ENCODE results near the gene CASQ1. TPM values are rescaled to one million over a fixed set of nuclear protein-coding genes. Genes with fewer than 3 reads are reported as not detected.

Gene CASQ1
- total RNA-seq, 1 experiment from 2014 or later, result not detected

DNA sequence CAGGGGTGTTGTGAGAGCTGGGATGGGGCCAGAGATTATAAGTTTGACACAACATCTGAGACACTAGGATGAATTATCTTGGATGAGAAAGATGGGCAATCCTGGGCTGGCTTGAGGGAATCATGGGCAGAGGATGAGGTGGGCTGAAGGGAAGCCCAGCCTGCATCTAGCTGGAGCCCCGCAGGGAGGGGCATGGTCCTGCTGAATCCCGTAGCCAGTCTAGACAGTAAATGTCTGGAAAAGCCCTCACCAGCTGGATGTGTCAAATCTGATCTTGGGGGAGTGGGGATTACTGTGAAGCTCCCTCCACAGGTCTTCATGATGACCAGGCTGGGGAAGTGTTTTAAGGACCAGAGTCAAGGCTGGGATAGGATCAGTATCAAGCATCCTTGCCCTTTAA lies 3.6 kb upstream of the CASQ1 start:
- intact Hi-C loops (cut with micrococcal nuclease), result no loop called here
- Mint-ChIP-seq H3K36me3 (ENCODE audit: insufficient read depth, unreplicated experiment) (no peaks in the 10 kb centered on the region), H3K4me1 (ENCODE audit: insufficient read depth, unreplicated experiment) (no peaks in the 10 kb centered on the region), H3K27ac (ENCODE audit: low read depth, unreplicated experiment) (no peak overlapping the region), H3K4me3 (ENCODE audit: unreplicated experiment) (no peak overlapping the region), H3K9me3 (ENCODE audit: unreplicated experiment) (no peaks in the 10 kb centered on the region), H3K27me3 (ENCODE audit: insufficient read depth, unreplicated experiment) (peaks cover 12% of the 10 kb centered on the region)
- BruUV-seq (replicated peaks), result no TSS peak
- ChIA-PET CTCF (interaction anchor here (0.5 to 7.8 kb wide), 10 partner anchors 15 to 151 kb away, joined by 3 to 123 read pairs (median 4); no protein-coding TSS in a partner anchor), POLR2A (interaction anchor here (0.7 to 1.1 kb wide), 3 partner anchors 25 to 62 kb away, joined by 3 to 5 read pairs (median 3); no protein-coding TSS in a partner anchor)
- TF ChIP-seq, protein P1, sequence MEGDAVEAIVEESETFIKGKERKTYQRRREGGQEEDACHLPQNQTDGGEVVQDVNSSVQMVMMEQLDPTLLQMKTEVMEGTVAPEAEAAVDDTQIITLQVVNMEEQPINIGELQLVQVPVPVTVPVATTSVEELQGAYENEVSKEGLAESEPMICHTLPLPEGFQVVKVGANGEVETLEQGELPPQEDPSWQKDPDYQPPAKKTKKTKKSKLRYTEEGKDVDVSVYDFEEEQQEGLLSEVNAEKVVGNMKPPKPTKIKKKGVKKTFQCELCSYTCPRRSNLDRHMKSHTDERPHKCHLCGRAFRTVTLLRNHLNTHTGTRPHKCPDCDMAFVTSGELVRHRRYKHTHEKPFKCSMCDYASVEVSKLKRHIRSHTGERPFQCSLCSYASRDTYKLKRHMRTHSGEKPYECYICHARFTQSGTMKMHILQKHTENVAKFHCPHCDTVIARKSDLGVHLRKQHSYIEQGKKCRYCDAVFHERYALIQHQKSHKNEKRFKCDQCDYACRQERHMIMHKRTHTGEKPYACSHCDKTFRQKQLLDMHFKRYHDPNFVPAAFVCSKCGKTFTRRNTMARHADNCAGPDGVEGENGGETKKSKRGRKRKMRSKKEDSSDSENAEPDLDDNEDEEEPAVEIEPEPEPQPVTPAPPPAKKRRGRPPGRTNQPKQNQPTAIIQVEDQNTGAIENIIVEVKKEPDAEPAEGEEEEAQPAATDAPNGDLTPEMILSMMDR (IDR thresholded peaks at IDR 0.05; ENCODE audit: unreplicated experiment), result no peak
- DNase-seq (ENCODE audit: unreplicated experiment), result no peak

DNA sequence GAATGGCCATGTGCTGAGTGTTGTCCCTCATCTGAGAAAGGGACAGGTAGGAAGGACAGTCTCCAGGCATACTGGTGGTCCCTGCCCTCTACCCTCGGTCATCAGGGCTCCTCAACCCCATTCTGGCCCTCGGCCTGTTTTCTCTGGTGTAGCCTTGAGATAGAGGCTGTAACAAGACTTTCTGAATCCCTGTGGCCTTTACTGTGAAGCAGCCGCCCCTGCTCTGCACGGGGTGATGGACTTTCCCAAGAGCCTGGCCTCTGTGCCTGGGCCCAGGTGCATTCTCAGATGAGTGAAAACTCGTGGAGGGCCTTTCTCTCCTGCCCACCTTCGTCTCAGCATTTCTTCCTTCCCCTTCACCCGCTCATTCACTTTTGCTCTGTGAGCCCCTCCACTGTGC lies 3.0 kb upstream of the CASQ1 start:
- intact Hi-C loops (cut with micrococcal nuclease), result no loop called here
- Mint-ChIP-seq H3K27ac (ENCODE audit: low read depth, unreplicated experiment) (no peak overlapping the region), H3K36me3 (ENCODE audit: insufficient read depth, unreplicated experiment) (no peaks in the 10 kb centered on the region), H3K9me3 (ENCODE audit: unreplicated experiment) (no peaks in the 10 kb centered on the region), H3K27me3 (ENCODE audit: insufficient read depth, unreplicated experiment) (peaks cover 12% of the 10 kb centered on the region), H3K4me3 (ENCODE audit: unreplicated experiment) (no peak overlapping the region), H3K4me1 (ENCODE audit: insufficient read depth, unreplicated experiment) (no peaks in the 10 kb centered on the region)
- CTCF ChIA-PET, result interaction anchor here (0.7 to 7.8 kb wide), 8 partner anchors 11 to 107 kb away, joined by 3 to 123 read pairs (median 5); no protein-coding TSS in a partner anchor
- no peak for DNase-seq (ENCODE audit: unreplicated experiment)
- POLR2A ChIA-PET, result interaction anchor here (1.1 kb wide), 2 partner anchors 25 to 63 kb away, joined by 3 to 5 read pairs; no protein-coding TSS in a partner anchor
- no TSS peak for BruUV-seq (replicated peaks)
- TF ChIP-seq, protein P1 (IDR thresholded peaks at IDR 0.05; ENCODE audit: unreplicated experiment), result no peak

DNA sequence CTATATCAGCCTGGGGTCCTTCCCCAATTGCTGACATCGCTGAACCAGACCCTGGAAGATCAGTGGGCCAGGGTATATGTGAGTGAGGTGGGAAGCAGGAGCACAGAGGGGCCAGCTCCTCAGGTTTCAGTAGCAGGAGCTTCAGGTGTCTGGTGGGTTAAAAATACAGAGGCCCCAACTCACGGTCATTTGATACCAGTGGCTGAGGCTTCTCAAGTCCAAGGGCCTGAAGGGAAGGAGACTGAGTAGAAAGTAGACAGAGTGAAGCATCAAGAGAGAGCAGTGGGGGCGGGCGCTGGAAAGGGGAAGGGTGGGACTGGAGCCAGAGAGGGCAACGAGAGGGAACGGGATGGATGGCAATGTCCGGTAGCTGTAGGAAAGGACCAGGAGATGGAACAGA lies 2.0 kb upstream of the CASQ1 start:
- intact Hi-C loops (cut with micrococcal nuclease), result no loop called here
- TF ChIP-seq, protein P1 (IDR thresholded peaks at IDR 0.05; ENCODE audit: unreplicated experiment), result no peak
- H3K4me3 Mint-ChIP-seq (ENCODE audit: unreplicated experiment), result no peak overlapping the region
- H3K36me3 Mint-ChIP-seq (ENCODE audit: insufficient read depth, unreplicated experiment), result no peaks in the 10 kb centered on the region
- POLR2A ChIA-PET, result interaction anchor here (0.9 kb wide), 1 partner anchor 50 kb away, joined by 6 read pairs; no protein-coding TSS in a partner anchor
- no peak for DNase-seq (ENCODE audit: unreplicated experiment)
- no peaks in the 10 kb centered on the region for H3K4me1 Mint-ChIP-seq (ENCODE audit: insufficient read depth, unreplicated experiment)
- CTCF ChIA-PET, result interaction anchor here (0.7 to 7.8 kb wide), 7 partner anchors 10 to 335 kb away, joined by 4 to 208 read pairs (median 123); partner anchors contain the start of gene PEA15
- H3K27me3 Mint-ChIP-seq (ENCODE audit: insufficient read depth, unreplicated experiment), result peaks cover 12% of the 10 kb centered on the region
- no TSS peak for BruUV-seq (replicated peaks)
- H3K9me3 Mint-ChIP-seq (ENCODE audit: unreplicated experiment), result no peaks in the 10 kb centered on the region
- no peak overlapping the region for H3K27ac Mint-ChIP-seq (ENCODE audit: low read depth, unreplicated experiment)

DNA sequence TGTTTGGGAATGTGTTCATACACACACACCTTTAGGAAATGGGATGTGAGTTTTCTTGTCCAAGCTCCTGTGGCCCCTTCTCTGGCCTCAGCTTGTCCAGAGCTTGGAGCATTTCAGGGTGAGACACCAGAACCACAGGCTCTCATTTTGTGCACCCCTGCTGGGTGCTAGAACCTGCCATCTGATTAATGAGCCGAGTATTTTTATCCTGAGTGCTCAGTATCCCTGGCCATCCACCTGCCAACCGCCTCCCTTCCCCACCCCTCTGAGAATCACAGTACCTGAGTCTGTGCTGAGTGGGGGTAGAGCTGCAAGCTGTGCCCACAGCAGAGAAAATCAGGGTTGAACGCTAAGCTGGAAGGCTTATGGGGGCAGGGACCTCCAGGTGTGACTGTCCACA lies 1.4 kb downstream of the CASQ1 start:
- POLR2A ChIA-PET, result interaction anchor here (0.9 to 2.1 kb wide), 5 partner anchors 19 to 100 kb away, joined by 3 to 15 read pairs (median 6); no protein-coding TSS in a partner anchor
- no peak overlapping the region for H3K27ac Mint-ChIP-seq (ENCODE audit: low read depth, unreplicated experiment)
- no peaks in the 10 kb centered on the region for H3K9me3 Mint-ChIP-seq (ENCODE audit: unreplicated experiment)
- peaks cover 3% of the 10 kb centered on the region for H3K27me3 Mint-ChIP-seq (ENCODE audit: insufficient read depth, unreplicated experiment)
- CTCF ChIA-PET, result interaction anchor here (0.5 to 7.8 kb wide), 36 partner anchors 9 to 482 kb away, joined by 3 to 208 read pairs (median 4); partner anchors contain the start of genes COPA, DCAF8, NCSTN and PEA15
- no TSS peak for BruUV-seq (replicated peaks)
- no peak for DNase-seq (ENCODE audit: unreplicated experiment)
- H3K4me3 Mint-ChIP-seq (ENCODE audit: unreplicated experiment), result no peak overlapping the region
- H3K36me3 Mint-ChIP-seq (ENCODE audit: insufficient read depth, unreplicated experiment), result no peaks in the 10 kb centered on the region
- TF ChIP-seq, protein P1 (IDR thresholded peaks at IDR 0.05; ENCODE audit: unreplicated experiment), result no peak
- H3K4me1 Mint-ChIP-seq (ENCODE audit: insufficient read depth, unreplicated experiment), result no peaks in the 10 kb centered on the region
- intact Hi-C loops (cut with micrococcal nuclease), result loop anchor here (10.0 kb wide), 1 partner anchor 413 kb away; no protein-coding TSS in a partner anchor

Measured in MCF 10A (cell line).